HG03280 (cell line): Measurements from ENCODE around the gene RAD50.
"Not testable (repeated sequence)": the region's sequence is repeated elsewhere in the genome, so short reads cannot be mapped to it uniquely, and the experiment has no call there.

Experiments used
- ATAC-seq: cut with Tn5 transposase; IDR thresholded peaks from one replicate; pipeline ENCODE4 v1.9.1; 2021; ENCODE audit warnings: mild to moderate bottlenecking, moderate library complexity; ENCODE audit not compliant: unreplicated experiment

RAD50 gene

GRCh38 chr5:132556153-132556762 is 519 bp upstream of the RAD50 start:
- no peak for ATAC-seq

- ATAC-seq: no peak
Observed at GRCh38 chr5:132557478-132558172, 848 bp downstream of the RAD50 start.

GRCh38 chr5:132559383-132560060 is 2.7 kb downstream of the RAD50 start:
- no peak for ATAC-seq

GRCh38 chr5:132561601-132562000 is 4.8 kb downstream of the RAD50 start:
- no peak for ATAC-seq

- not testable (repeated sequence) for ATAC-seq
Observed at GRCh38 chr5:132564555-132564954, 7.8 kb downstream of the RAD50 start.

- ATAC-seq: no peak
Observed at GRCh38 chr5:132566657-132567056, 9.9 kb downstream of the RAD50 start.

- no peak for ATAC-seq
Observed at GRCh38 chr5:132576123-132576522, 19.3 kb downstream of the RAD50 start.

- ATAC-seq: not testable (repeated sequence)
Observed at GRCh38 chr5:132584560-132584959, 27.8 kb downstream of the RAD50 start.

GRCh38 chr5:132586063-132586462 is 29.3 kb downstream of the RAD50 start:
- no peak for ATAC-seq

- no peak for ATAC-seq
Observed at GRCh38 chr5:132589467-132589866, 32.7 kb downstream of the RAD50 start.

- no peak for ATAC-seq
Observed at GRCh38 chr5:132591145-132591544, 34.4 kb downstream of the RAD50 start.

- no peak for ATAC-seq
Observed at GRCh38 chr5:132592521-132592920, 35.7 kb downstream of the RAD50 start.

- ATAC-seq: no peak
Observed at GRCh38 chr5:132594170-132594569, 37.4 kb downstream of the RAD50 start.

GRCh38 chr5:132595624-132596023 is 38.8 kb downstream of the RAD50 start:
- ATAC-seq: no peak

GRCh38 chr5:132601071-132601728 is 44.4 kb downstream of the RAD50 start:
- ATAC-seq: no peak

- ATAC-seq: no peak
Observed at GRCh38 chr5:132607095-132607494, 50.3 kb downstream of the RAD50 start.

- ATAC-seq: no peak
Observed at GRCh38 chr5:132608107-132608506, 51.3 kb downstream of the RAD50 start.

- ATAC-seq: no peak
Observed at GRCh38 chr5:132611965-132612364, 55.2 kb downstream of the RAD50 start.

- no peak for ATAC-seq
Observed at GRCh38 chr5:132612846-132613245, 56.1 kb downstream of the RAD50 start.

- no peak for ATAC-seq
Observed at GRCh38 chr5:132621699-132622098, 64.9 kb downstream of the RAD50 start.

GRCh38 chr5:132622608-132623007 is 65.8 kb downstream of the RAD50 start:
- ATAC-seq: no peak

GRCh38 chr5:132627470-132627869 is 70.7 kb downstream of the RAD50 start:
- ATAC-seq: no peak
